ENCODE results near the gene KIRREL1.

KIRREL1 gene

DNA sequence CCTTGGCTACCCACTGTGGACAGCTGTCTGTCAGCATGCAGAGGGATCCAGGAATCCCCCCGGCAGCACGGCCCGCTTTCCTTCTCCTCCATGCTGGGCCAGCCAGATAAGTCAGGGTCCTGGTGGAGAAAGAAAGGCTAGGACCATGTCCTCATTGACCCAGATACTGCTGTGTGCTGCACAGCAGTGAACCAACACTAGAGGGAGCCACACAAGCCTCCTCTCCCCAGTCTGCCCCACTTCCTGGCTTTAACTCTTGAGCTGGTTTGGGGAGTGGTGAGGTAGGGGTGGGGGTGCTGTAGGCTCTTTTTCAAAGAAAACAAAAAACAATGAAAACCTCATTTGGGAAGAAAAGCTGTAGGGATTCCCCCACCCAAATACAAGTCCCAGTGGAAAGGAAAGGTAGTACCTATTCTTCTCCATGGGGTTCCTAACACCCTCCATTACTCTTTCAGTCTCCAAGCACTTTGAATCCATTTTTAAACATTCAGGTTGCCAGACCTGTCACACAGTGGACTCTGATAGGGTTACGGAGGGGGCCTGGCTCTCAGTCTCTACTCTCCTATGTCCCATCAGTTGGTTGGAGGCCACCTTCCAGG is 102.4 kb downstream of the KIRREL1 start:
- Histone ChIP-seq H3K27me3 (no peaks in the 10 kb centered on the region), H3K4me1 (peaks cover 0 to 5% (median 2%) of the 10 kb centered on the region in 4 donors), H3K9me3 (no peaks in the 10 kb centered on the region), H3K36me3 (peaks cover 36 to 49% (median 48%) of the 10 kb centered on the region in 3 donors), H3K27ac (no peak overlapping the region), H3K4me3 (no peak overlapping the region)
- peak; percentile 41 to 63 for TF ChIP-seq CTCF (IDR thresholded peaks at IDR 0.05)
- DNase-seq, result no peak
- intact Hi-C loops (cut with DNase I; ENCODE audit: low total_unique reads), result no loop called here

DNA sequence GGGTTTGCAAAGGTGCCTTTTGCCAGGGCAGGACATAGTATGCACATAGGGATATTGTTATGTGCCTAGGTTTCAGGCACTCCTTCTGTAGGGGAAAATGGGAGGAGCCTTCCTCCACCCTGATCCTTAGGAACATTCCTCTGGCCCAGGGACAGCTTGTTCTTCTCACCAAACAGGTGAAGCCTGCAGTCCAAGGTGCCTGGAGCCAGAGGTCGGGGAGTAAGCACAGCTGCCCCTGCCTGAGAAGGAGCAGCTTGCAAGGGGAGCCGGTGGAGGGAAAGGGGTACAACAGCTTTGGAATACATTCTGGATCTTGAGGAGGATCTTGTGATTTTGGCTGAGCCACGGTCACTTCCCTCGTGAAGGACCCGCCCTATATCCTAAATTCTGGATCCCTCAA is 104.8 kb downstream of the KIRREL1 start:
- no peaks in the 10 kb centered on the region for H3K9me3 ChIP-seq
- peaks cover 0 to 5% (median 2%) of the 10 kb centered on the region in 4 donors for H3K4me1 ChIP-seq
- no peaks in the 10 kb centered on the region for H3K27me3 ChIP-seq
- H3K36me3 ChIP-seq, result peaks cover 18 to 26% (median 25%) of the 10 kb centered on the region in 3 donors
- intact Hi-C loops (cut with DNase I; ENCODE audit: low total_unique reads), result no loop called here
- H3K4me3 ChIP-seq, result no peak overlapping the region
- no peak for TF ChIP-seq CTCF (IDR thresholded peaks at IDR 0.05)
- H3K27ac ChIP-seq, result no peak overlapping the region
- DNase-seq, result no peak

GRCh38 chr1:158099185-158099584 is 105.7 kb downstream of the KIRREL1 start:
- Histone ChIP-seq H3K27ac (no peak overlapping the region), H3K4me1 (peaks cover 0 to 5% (median 2%) of the 10 kb centered on the region in 4 donors), H3K36me3 (peaks cover 9 to 17% (median 16%) of the 10 kb centered on the region in 3 donors), H3K4me3 (no peak overlapping the region), H3K9me3 (no peaks in the 10 kb centered on the region), H3K27me3 (no peaks in the 10 kb centered on the region)
- DNase-seq, result no peak
- TF ChIP-seq CTCF (IDR thresholded peaks at IDR 0.05), result no peak
- intact Hi-C loops (cut with DNase I; ENCODE audit: low total_unique reads), result no loop called here

GRCh38 chr1:158100498-158100897 is 107.1 kb downstream of the KIRREL1 start:
- no peaks in the 10 kb centered on the region for H3K27me3 ChIP-seq
- H3K9me3 ChIP-seq, result no peaks in the 10 kb centered on the region
- H3K36me3 ChIP-seq, result peaks cover 0 to 4% (median 3%) of the 10 kb centered on the region in 3 donors
- no peak overlapping the region for H3K27ac ChIP-seq
- H3K4me3 ChIP-seq, result no peak overlapping the region
- intact Hi-C loops (cut with DNase I; ENCODE audit: low total_unique reads), result no loop called here
- DNase-seq, result no peak
- no peak for TF ChIP-seq CTCF (IDR thresholded peaks at IDR 0.05)
- H3K4me1 ChIP-seq, result peaks cover 0 to 5% (median 2%) of the 10 kb centered on the region in 4 donors

DNA sequence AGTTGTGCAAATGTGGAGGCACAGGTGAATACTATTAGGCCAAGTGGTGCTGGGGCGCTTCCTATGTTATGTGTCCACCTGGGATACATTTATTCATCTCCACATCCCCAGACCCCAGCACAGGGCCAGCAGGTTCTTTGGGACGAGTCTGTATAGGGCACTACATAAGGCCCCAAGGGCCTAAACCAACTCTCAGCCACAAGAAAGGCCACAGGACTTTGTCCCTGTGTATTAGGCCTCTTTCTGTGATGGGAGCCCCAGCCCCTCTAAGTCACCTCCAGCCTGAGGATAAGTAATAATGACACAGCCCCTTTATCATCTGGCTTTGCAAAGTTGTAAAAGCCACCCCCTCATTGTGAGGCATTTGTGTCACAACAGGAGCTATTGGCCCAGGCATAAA is 108.0 kb downstream of the KIRREL1 start:
- Histone ChIP-seq H3K27ac (no peak overlapping the region), H3K4me1 (peaks cover 0 to 5% (median 2%) of the 10 kb centered on the region in 4 donors), H3K27me3 (peaks cover 0 to under 1% of the 10 kb centered on the region in 2 donors), H3K4me3 (no peak overlapping the region), H3K9me3 (no peaks in the 10 kb centered on the region), H3K36me3 (no peaks in the 10 kb centered on the region)
- DNase-seq, result no peak
- intact Hi-C loops (cut with DNase I; ENCODE audit: low total_unique reads), result no loop called here
- TF ChIP-seq CTCF (IDR thresholded peaks at IDR 0.05), result no peak
